Activated CD4-positive, alpha-beta T cell treated with anti-CD3 and anti-CD28 coated beads for 48 hours (primary cell): ENCODE data around the gene PSMG4.

Source experiments
- DNase-seq: peaks from one replicate; pipeline ENCODE4 v3.0.0-alpha.2; 2020

The PSMG4 gene

GRCh38 chr6:3252369-3252768 is 6.4 kb upstream of the PSMG4 start:
- DNase-seq: no peak

- DNase-seq: no peak
Observed at GRCh38 chr6:3252861-3253596, 5.7 kb upstream of the PSMG4 start.

- no peak for DNase-seq
Observed at GRCh38 chr6:3253597-3253961, 5.2 kb upstream of the PSMG4 start.

- DNase-seq: no peak
Observed at GRCh38 chr6:3258201-3258600, 546 bp upstream of the PSMG4 start.

GRCh38 chr6:3259491-3259958 is 778 bp downstream of the PSMG4 start:
- DNase-seq: peak; percentile 46

GRCh38 chr6:3260296-3260695 is 1.5 kb downstream of the PSMG4 start:
- DNase-seq: no peak

- no peak for DNase-seq
Observed at GRCh38 chr6:3260772-3261517, 2.2 kb downstream of the PSMG4 start.

- no peak for DNase-seq
Observed at GRCh38 chr6:3261518-3261820, 2.7 kb downstream of the PSMG4 start.

- no peak for DNase-seq
Observed at GRCh38 chr6:3261921-3262320, 3.2 kb downstream of the PSMG4 start.

- no peak for DNase-seq
Observed at GRCh38 chr6:3263096-3263495, 4.3 kb downstream of the PSMG4 start.

GRCh38 chr6:3264356-3264755 is 5.6 kb downstream of the PSMG4 start:
- DNase-seq: no peak

- DNase-seq: no peak
Observed at GRCh38 chr6:3265671-3266070, 6.9 kb downstream of the PSMG4 start.

GRCh38 chr6:3266170-3266569 is 7.4 kb downstream of the PSMG4 start:
- no peak for DNase-seq

GRCh38 chr6:3267162-3267561 is 8.4 kb downstream of the PSMG4 start:
- DNase-seq: no peak

GRCh38 chr6:3268680-3269079 is 9.9 kb downstream of the PSMG4 start:
- DNase-seq: no peak

- DNase-seq: peak; percentile 39
Observed at GRCh38 chr6:3269281-3269975, 10.7 kb downstream of the PSMG4 start.

GRCh38 chr6:3270258-3270657 is 11.5 kb downstream of the PSMG4 start:
- DNase-seq: no peak

GRCh38 chr6:3271756-3272155 is 13.0 kb downstream of the PSMG4 start:
- DNase-seq: no peak

- DNase-seq: no peak
Observed at GRCh38 chr6:3272911-3273547, 14.3 kb downstream of the PSMG4 start.

- no peak for DNase-seq
Observed at GRCh38 chr6:3273707-3274521, 15.2 kb downstream of the PSMG4 start.

GRCh38 chr6:3276174-3277167 is 17.7 kb downstream of the PSMG4 start:
- DNase-seq: no peak
